ENCODE results near the gene NTM. TPM values are rescaled to one million over a fixed set of nuclear protein-coding genes. Genes with fewer than 3 reads are reported as not detected.

Gene NTM
- total and polyA plus RNA-seq, 2 donors, result 3.8 to 27.8 TPM

DNA sequence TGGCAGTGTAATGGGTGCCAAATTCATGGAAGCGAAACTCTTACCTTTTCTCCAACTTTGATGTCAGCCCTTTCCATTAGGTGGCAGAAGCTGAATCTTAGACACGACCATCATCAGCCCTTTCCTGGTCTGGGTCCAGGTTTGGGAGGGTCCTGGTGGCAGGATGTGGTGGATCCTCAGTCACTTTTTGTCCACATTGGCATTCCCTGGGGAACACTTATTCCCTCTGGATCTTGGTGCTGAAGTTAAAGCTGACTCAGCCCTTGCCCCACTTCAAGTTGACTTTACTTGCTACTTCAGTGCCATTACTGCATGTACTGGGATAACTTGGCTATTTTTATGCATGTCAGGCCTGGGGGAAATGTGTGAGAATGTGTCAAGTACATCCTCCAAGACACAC lies 16.6 kb upstream of the NTM start:
- WGBS, result 77% methylated on average over 2 of the region's 2 CpGs

GRCh38 chr11:131354251-131354701 lies 16.1 kb upstream of the NTM start:
- DNase-seq (ENCODE audit: extremely low spot score), result no peak
- Histone ChIP-seq H3K4me1 (ENCODE audit: insufficient read depth) (no peaks in the 10 kb centered on the region), H3K36me3 (ENCODE audit: insufficient read depth) (no peaks in the 10 kb centered on the region), H3K27ac (ENCODE audit: low read depth) (no peak overlapping the region), H3K4me3 (ENCODE audit: low read depth, low read length) (no peak overlapping the region)
- 48% methylated on average over 5 of the region's 5 CpGs for WGBS

More for the DNA sequence above, 16.6 kb upstream of the NTM start:
- Histone ChIP-seq H3K4me3 (ENCODE audit: low read depth, low read length) (no peak overlapping the region), H3K4me1 (ENCODE audit: insufficient read depth) (no peaks in the 10 kb centered on the region), H3K27ac (ENCODE audit: low read depth) (no peak overlapping the region), H3K36me3 (ENCODE audit: insufficient read depth) (no peaks in the 10 kb centered on the region)
- no peak for DNase-seq (ENCODE audit: extremely low spot score)

- no peak for DNase-seq (ENCODE audit: extremely low spot score)
- Histone ChIP-seq H3K4me3 (ENCODE audit: low read depth, low read length) (no peak overlapping the region), H3K36me3 (ENCODE audit: insufficient read depth) (no peaks in the 10 kb centered on the region), H3K27ac (ENCODE audit: low read depth) (no peak overlapping the region), H3K4me1 (ENCODE audit: insufficient read depth) (no peaks in the 10 kb centered on the region)
- 83% methylated on average over 6 of the region's 6 CpGs for WGBS
These were observed 14.2 kb upstream of the NTM start for GRCh38 chr11:131356206-131356605.

- 63% methylated on average over 4 of the region's 4 CpGs for WGBS
- no peak for DNase-seq (ENCODE audit: extremely low spot score)
- no peak overlapping the region for H3K27ac ChIP-seq (ENCODE audit: low read depth)
- H3K36me3 ChIP-seq (ENCODE audit: insufficient read depth), result no peaks in the 10 kb centered on the region
- no peaks in the 10 kb centered on the region for H3K4me1 ChIP-seq (ENCODE audit: insufficient read depth)
- no peak overlapping the region for H3K4me3 ChIP-seq (ENCODE audit: low read depth, low read length)
These were observed 5.0 kb upstream of the NTM start for GRCh38 chr11:131365329-131365930.

DNA sequence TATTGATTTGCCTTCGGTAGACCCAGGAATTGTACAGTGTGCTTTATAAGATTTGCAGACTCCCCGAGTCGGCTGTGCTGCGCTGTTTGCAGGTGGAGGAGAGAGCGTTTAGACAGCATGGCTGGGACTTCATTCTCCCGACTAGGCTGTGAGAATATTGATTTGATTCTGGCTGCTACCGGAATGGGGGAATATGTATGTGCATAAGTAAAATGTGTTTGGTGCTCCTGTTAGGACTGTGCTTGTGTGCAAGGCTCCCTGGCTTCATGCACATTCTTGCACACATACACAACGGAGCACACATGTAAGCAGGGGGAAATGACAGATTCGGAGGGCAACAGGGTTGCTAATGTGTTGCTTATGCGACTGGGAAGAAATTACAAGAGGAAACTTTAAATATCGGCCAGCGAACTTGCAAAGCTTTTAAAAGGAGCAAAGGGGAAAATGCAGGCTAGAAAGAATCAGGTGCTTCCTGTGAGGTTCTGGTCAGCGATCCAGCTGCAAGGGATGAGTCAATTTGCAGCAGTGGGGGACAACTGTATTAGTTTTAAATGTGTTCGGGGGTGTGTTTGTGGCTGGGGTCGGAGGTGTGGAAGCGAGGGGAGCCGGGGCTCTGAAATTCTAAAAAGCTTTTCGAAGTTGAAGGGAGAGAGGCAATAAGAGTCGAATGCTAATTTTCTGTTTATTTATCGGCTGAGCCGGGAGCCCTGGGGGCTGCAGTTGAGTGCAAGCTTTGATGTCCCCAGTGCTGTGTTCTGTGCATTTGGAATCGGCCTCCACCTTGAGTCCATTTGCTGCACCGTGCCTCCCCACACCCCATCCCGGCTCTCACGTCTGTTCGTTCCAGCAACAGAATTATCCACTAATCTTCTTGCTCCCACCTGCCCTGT lies 731 bp downstream of the NTM start:
- DNase-seq (ENCODE audit: extremely low spot score), result no peak
- Histone ChIP-seq H3K36me3 (ENCODE audit: insufficient read depth) (no peaks in the 10 kb centered on the region), H3K27ac (ENCODE audit: low read depth) (no peak overlapping the region), H3K4me3 (ENCODE audit: low read depth, low read length) (no peak overlapping the region), H3K4me1 (ENCODE audit: insufficient read depth) (no peaks in the 10 kb centered on the region)
- 11% methylated on average over 26 of the region's 26 CpGs for WGBS

- Histone ChIP-seq H3K27ac (ENCODE audit: low read depth) (no peak overlapping the region), H3K4me1 (ENCODE audit: insufficient read depth) (no peaks in the 10 kb centered on the region), H3K4me3 (ENCODE audit: low read depth, low read length) (no peak overlapping the region), H3K36me3 (ENCODE audit: insufficient read depth) (no peaks in the 10 kb centered on the region)
- no peak for DNase-seq (ENCODE audit: extremely low spot score)
- WGBS, result 22% methylated on average over 7 of the region's 7 CpGs
These were observed 1.3 kb downstream of the NTM start for GRCh38 chr11:131371791-131372104.

DNA sequence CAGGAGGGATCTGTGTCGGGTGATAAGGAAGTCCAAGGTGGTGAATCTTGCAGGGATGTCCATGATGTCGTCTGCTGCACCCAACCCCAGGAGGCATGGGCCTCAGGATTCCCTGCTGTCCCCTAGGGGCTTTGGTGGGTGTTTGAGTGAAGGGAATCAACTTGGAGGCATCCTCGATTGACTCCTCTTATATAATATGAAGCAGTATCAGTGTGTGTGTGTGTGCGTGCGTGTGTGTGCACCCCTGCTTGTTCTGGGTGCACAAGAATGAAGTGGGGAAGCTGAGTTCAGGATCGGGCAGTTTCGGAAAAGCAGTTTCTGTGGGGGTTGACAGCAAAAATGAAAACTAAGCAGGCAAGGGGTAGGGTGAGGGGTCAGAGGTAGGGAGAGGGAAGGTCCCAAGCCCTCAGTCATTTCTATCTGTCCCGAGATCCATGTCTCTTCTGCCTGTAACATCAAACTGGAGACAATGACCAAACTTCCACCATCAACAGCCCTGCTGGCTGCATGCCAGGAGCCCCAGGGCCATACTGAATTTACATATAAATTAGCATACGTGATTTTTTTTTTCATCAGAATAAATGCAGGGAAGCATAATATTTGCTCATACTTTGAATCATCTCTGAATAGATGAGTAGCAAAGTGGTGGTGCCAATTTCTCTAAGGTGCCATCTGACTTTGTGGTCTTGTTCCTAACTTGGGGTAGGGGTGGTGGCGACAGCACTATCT lies 2.0 kb downstream of the NTM start:
- no peak for DNase-seq (ENCODE audit: extremely low spot score)
- no peak overlapping the region for H3K27ac ChIP-seq (ENCODE audit: low read depth)
- no peaks in the 10 kb centered on the region for H3K36me3 ChIP-seq (ENCODE audit: insufficient read depth)
- H3K4me1 ChIP-seq (ENCODE audit: insufficient read depth), result no peaks in the 10 kb centered on the region
- 81% methylated on average over 10 of the region's 10 CpGs for WGBS
- H3K4me3 ChIP-seq (ENCODE audit: low read depth, low read length), result no peak overlapping the region

DNA sequence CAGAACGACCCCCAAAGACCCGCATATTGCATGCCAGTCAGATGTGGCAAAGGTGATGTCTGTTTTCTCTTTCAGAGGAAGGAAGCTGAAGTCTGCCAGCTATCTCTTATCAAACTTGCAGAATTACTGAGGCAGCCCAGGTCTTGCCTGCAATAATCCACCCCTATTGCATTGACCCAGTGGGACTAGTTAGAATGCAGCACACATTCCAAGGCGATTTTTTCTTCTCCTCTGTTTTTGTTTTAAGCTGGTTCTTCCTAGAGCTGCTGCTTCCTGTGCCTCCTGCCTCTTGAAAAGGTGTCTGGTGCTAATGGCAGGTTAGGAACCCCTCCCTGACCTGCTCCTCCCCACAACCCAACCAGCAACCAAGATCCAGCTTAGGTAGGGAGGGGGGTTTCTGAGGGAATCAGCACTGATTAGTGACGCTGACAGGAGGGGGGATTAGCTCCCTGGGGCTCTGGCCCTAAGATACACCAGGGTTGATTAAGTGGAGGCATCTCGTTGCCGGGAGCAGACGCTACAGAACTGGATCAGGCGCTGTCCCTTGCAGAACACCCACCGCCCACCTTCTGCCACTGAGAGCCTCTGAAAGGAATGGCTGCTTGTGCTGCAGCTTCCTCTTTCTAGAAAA lies 2.8 kb downstream of the NTM start:
- no peaks in the 10 kb centered on the region for H3K4me1 ChIP-seq (ENCODE audit: insufficient read depth)
- no peak overlapping the region for H3K27ac ChIP-seq (ENCODE audit: low read depth)
- no peaks in the 10 kb centered on the region for H3K36me3 ChIP-seq (ENCODE audit: insufficient read depth)
- DNase-seq (ENCODE audit: extremely low spot score), result no peak
- WGBS, result 42% methylated on average over 9 of the region's 9 CpGs
- H3K4me3 ChIP-seq (ENCODE audit: low read depth, low read length), result no peak overlapping the region

- Histone ChIP-seq H3K4me3 (ENCODE audit: low read depth, low read length) (no peak overlapping the region), H3K27ac (ENCODE audit: low read depth) (no peak overlapping the region), H3K4me1 (ENCODE audit: insufficient read depth) (no peaks in the 10 kb centered on the region), H3K36me3 (ENCODE audit: insufficient read depth) (no peaks in the 10 kb centered on the region)
- WGBS, result 84% methylated on average over 13 of the region's 13 CpGs
- DNase-seq (ENCODE audit: extremely low spot score), result no peak
These were observed 3.3 kb downstream of the NTM start for GRCh38 chr11:131373756-131374155.

DNA sequence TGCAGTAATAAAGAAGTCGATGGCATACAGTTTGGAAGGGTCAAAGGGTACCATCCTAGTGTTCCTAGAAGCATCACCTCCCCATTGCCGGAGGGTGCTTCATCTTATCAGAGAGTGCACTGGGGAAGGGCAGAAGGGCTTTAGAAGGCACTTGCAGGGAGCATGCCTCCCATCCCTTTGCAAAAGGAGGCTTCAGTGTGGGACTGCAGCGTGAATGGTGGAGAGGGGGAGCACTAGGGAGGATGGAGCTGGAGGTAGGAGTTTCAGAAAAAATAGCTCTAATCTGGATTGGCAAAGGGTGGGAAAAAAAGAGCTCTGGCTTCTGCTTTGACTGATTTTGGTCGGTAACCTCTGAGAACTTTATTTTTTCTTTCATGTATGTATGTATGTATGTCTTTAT lies 5.0 kb downstream of the NTM start:
- Histone ChIP-seq H3K27ac (ENCODE audit: low read depth) (no peak overlapping the region), H3K4me3 (ENCODE audit: low read depth, low read length) (no peak overlapping the region), H3K4me1 (ENCODE audit: insufficient read depth) (no peaks in the 10 kb centered on the region), H3K36me3 (ENCODE audit: insufficient read depth) (no peaks in the 10 kb centered on the region)
- no peak for DNase-seq (ENCODE audit: extremely low spot score)
- 48% methylated on average over 4 of the region's 4 CpGs for WGBS

DNA sequence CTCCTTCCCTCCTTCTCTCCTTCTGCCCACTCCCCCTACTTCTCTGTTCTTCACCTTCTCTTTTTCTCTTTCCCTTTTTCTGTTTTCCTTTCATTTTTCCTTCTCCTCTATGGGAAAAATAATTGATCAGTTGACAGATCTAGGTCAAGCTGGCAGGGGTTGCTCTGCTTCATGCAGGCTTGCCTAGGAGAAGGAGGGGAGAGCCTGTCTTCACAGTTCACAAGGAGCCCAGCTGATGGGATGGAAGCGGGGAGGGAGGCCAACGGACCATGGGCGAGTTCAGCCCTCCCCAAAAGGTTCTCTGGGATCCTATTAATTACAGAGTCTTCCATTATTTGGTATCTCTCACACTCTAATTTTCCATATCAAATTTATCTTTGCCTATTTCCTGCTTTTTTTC lies 5.5 kb downstream of the NTM start:
- 69% methylated on average over 3 of the region's 3 CpGs for WGBS
- no peak for DNase-seq (ENCODE audit: extremely low spot score)
- Histone ChIP-seq H3K36me3 (ENCODE audit: insufficient read depth) (no peaks in the 10 kb centered on the region), H3K4me3 (ENCODE audit: low read depth, low read length) (no peak overlapping the region), H3K27ac (ENCODE audit: low read depth) (no peak overlapping the region), H3K4me1 (ENCODE audit: insufficient read depth) (no peaks in the 10 kb centered on the region)

GRCh38 chr11:131378931-131379330 lies 8.5 kb downstream of the NTM start:
- no peak for DNase-seq (ENCODE audit: extremely low spot score)
- WGBS, result 84% methylated on average over 1 of the region's 1 CpG
- Histone ChIP-seq H3K27ac (ENCODE audit: low read depth) (no peak overlapping the region), H3K36me3 (ENCODE audit: insufficient read depth) (no peaks in the 10 kb centered on the region), H3K4me3 (ENCODE audit: low read depth, low read length) (no peak overlapping the region), H3K4me1 (ENCODE audit: insufficient read depth) (no peaks in the 10 kb centered on the region)

- 76% methylated on average over 4 of the region's 4 CpGs for WGBS
- DNase-seq (ENCODE audit: extremely low spot score), result no peak
- no peaks in the 10 kb centered on the region for H3K4me1 ChIP-seq (ENCODE audit: insufficient read depth)
- H3K4me3 ChIP-seq (ENCODE audit: low read depth, low read length), result no peak overlapping the region
- H3K36me3 ChIP-seq (ENCODE audit: insufficient read depth), result no peaks in the 10 kb centered on the region
- H3K27ac ChIP-seq (ENCODE audit: low read depth), result no peak overlapping the region
These were observed 15.5 kb downstream of the NTM start for GRCh38 chr11:131385763-131386390.
